Neuronal stem cell (in vitro differentiated cells): ENCODE results near the gene CTNNA3.
A peak's percentile ranks its signal among the peaks of the same experiment; 100 is the strongest.

ENCODE experiments used
- DNase-seq: peaks from one replicate; pipeline ENCODE4 v3.0.0-alpha.2; 2013; ENCODE audit warnings: low spot score
- H2AFZ ChIP-seq: one replicate; pipeline ENCODE4 v1.6.1; 2013; ENCODE audit warnings: mild to moderate bottlenecking, low read length, inconsistent platforms
- H2AK5ac ChIP-seq: 2 replicates; pipeline ENCODE4 v1.6.1; 2013; ENCODE audit warnings: low read depth, mild to moderate bottlenecking, inconsistent platforms, low read length, moderate library complexity, mixed read lengths
- H2BK120ac ChIP-seq: 2 replicates; pipeline ENCODE4 v1.6.1; 2013; ENCODE audit warnings: low read depth, mild to moderate bottlenecking, inconsistent platforms, low read length, moderate library complexity, mixed read lengths
- H2BK12ac ChIP-seq: one replicate; pipeline ENCODE4 v1.6.1; 2013; ENCODE audit warnings: low read length, inconsistent platforms
- H2BK15ac ChIP-seq: 2 replicates; pipeline ENCODE4 v1.6.1; 2013; ENCODE audit warnings: mild to moderate bottlenecking, low read length, inconsistent platforms, mixed read lengths
- H2BK5ac ChIP-seq: one replicate; pipeline ENCODE4 v1.6.1; 2013; ENCODE audit warnings: inconsistent platforms, mild to moderate bottlenecking, low read length, moderate library complexity
- H3K14ac ChIP-seq: one replicate; pipeline ENCODE4 v1.6.1; 2013; ENCODE audit warnings: low read length, inconsistent platforms
- H3K18ac ChIP-seq: 2 replicates; pipeline ENCODE4 v1.6.1; 2013; ENCODE audit warnings: low read length, inconsistent platforms
- H3K23ac ChIP-seq: 2 replicates; pipeline ENCODE4 v1.6.1; 2013; ENCODE audit warnings: low read depth, mild to moderate bottlenecking, mixed read lengths, low read length, inconsistent platforms; ENCODE audit not compliant: poor library complexity
- H3K27ac ChIP-seq: replicated peaks from 3 replicates; pipeline ENCODE4 v1.5.1; 2013; ENCODE audit warnings: low read length, inconsistent platforms
- H3K27me3 ChIP-seq, 3 experiments: 2 replicates each; pipeline ENCODE4 v1.6.1; 2013; ENCODE audit warnings: low read length in 3 of 3, mild to moderate bottlenecking in 2 of 3, inconsistent platforms in 1 of 3, low read depth in 1 of 3, mixed read lengths in 1 of 3, moderate library complexity in 1 of 3; ENCODE audit not compliant: control insufficient read depth in 3 of 3, insufficient read depth in 3 of 3
- H3K36me3 ChIP-seq, 2 donors: replicated peaks in 1 of 2; 2 replicates each; pipeline ENCODE4 v1.6.1; 2013; ENCODE audit warnings: low read length in 2 of 2; ENCODE audit not compliant: control insufficient read depth in 2 of 2, insufficient read depth in 2 of 2
- H3K4ac ChIP-seq: 2 replicates; pipeline ENCODE4 v1.6.1; 2013; ENCODE audit warnings: inconsistent platforms, mild to moderate bottlenecking, low read length, moderate library complexity
- H3K4me1 ChIP-seq, 2 donors: 1 replicate in 1 of 2; 2 replicates in 1 of 2; pipeline ENCODE4 v1.6.1; 2013; ENCODE audit warnings: low read length in 2 of 2, low read depth in 1 of 2; ENCODE audit not compliant: control insufficient read depth in 2 of 2, insufficient read depth in 1 of 2
- H3K4me2 ChIP-seq: one replicate; pipeline ENCODE4 v1.6.1; 2013; ENCODE audit warnings: mild to moderate bottlenecking, low read length, inconsistent platforms; ENCODE audit not compliant: insufficient read depth, poor library complexity, severe bottlenecking
- H3K4me3 ChIP-seq, 2 donors: 2 replicates each; pipeline ENCODE4 v1.5.1; 2013; ENCODE audit warnings: low read length in 2 of 2, mild to moderate bottlenecking in 2 of 2, inconsistent platforms in 1 of 2, moderate library complexity in 1 of 2
- H3K79me1 ChIP-seq: one replicate; pipeline ENCODE4 v1.6.1; 2013; ENCODE audit warnings: low read depth, mild to moderate bottlenecking, inconsistent platforms, low read length, moderate library complexity
- H3K9ac ChIP-seq: one replicate; pipeline ENCODE4 v1.6.1; 2013; ENCODE audit warnings: mild to moderate bottlenecking, low read depth, low read length, inconsistent platforms; ENCODE audit not compliant: poor library complexity
- H3K9me3 ChIP-seq, 2 donors: replicated peaks in 1 of 2; 2 replicates each; pipeline versions ENCODE3 to v1.6.1; 2013; ENCODE audit warnings: low read length in 2 of 2, mild to moderate bottlenecking in 2 of 2, inconsistent platforms in 1 of 2, low read depth in 1 of 2, mixed read lengths in 1 of 2, moderate library complexity in 1 of 2; ENCODE audit not compliant: control insufficient read depth in 2 of 2, insufficient read depth in 1 of 2
- H4K8ac ChIP-seq: one replicate; pipeline ENCODE4 v1.6.1; 2013; ENCODE audit warnings: low read depth, mild to moderate bottlenecking, inconsistent platforms, low read length, moderate library complexity
- H4K91ac ChIP-seq: one replicate; pipeline ENCODE4 v1.6.1; 2013; ENCODE audit warnings: low read length, low read depth, mild to moderate bottlenecking, inconsistent platforms; ENCODE audit not compliant: poor library complexity
- WGBS, 2 donors: extraction: QIAGEN DNeasy Blood & Tissue Kit; methylation state at CpG; one replicate each; pipeline ENCODE4 v1.1.7; 2013; ENCODE audit warnings: missing lambda C conversion rate in 2 of 2, mixed read lengths in 1 of 2; ENCODE audit not compliant: insufficient read length in 2 of 2, insufficient replicate concordance in 1 of 2; ENCODE audit errors: extremely low coverage in 2 of 2; 5-methylcytosine and 5-hydroxymethylcytosine counted together

Gene CTNNA3

DNA sequence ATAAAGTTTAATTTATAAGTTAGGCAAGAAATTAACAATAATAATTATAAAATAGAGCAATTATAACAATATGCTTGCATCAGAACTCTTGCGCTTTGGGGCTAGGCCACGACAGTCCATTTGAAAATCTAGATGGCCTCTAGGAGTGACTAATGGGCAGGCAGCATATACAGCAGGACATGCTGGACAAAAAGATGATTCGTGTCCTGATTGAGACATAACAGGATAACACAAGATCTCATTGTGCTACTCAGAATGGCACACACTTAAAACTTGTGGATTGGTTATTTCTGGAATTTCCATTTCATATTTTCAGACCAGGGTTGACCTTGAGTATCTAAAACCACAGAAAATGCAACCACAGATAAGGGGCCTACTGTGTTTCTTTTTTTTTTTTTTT lies 27.5 kb downstream of the CTNNA3 start:
- Histone ChIP-seq H3K4me2 (no peak overlapping the region), H3K23ac (no peak overlapping the region), H3K9me3 (no peaks in the 10 kb centered on the region), H2AK5ac (no peak overlapping the region), H2AFZ (no peak overlapping the region), H3K4me1 (peaks cover 0 to 8% of the 10 kb centered on the region in 2 donors), H2BK15ac (no peak overlapping the region), H3K36me3 (no peaks in the 10 kb centered on the region), H3K27me3 (no peaks in the 10 kb centered on the region), H2BK120ac (no peak overlapping the region), H3K79me1 (no peaks in the 10 kb centered on the region), H4K91ac (no peak overlapping the region), H2BK5ac (no peak overlapping the region), H3K4ac (no peak overlapping the region), H3K27ac (no peak overlapping the region), H2BK12ac (no peak overlapping the region), H3K14ac (no peak overlapping the region), H3K9ac (no peak overlapping the region), H4K8ac (no peak overlapping the region), H3K18ac (no peak overlapping the region), H3K4me3 (no peak overlapping the region)
- no peak for DNase-seq
- no CpG with 5 or more reads among the region's 3 CpGs for WGBS, 2 donors

GRCh38 chr10:67667035-67667425 lies 29.0 kb downstream of the CTNNA3 start:
- DNase-seq: no peak
- Histone ChIP-seq H3K9ac (no peak overlapping the region), H4K8ac (no peak overlapping the region), H3K79me1 (no peaks in the 10 kb centered on the region), H3K4me2 (no peak overlapping the region), H3K27me3 (no peaks in the 10 kb centered on the region), H2AK5ac (no peak overlapping the region), H3K18ac (no peak overlapping the region), H3K23ac (no peak overlapping the region), H2AFZ (peak overlapping the region; percentile 35), H2BK12ac (no peak overlapping the region), H3K4me3 (no peak overlapping the region), H2BK120ac (no peak overlapping the region), H3K4me1 (peaks cover 0 to 8% of the 10 kb centered on the region in 2 donors), H3K27ac (no peak overlapping the region), H3K14ac (no peak overlapping the region), H4K91ac (no peak overlapping the region), H3K4ac (no peak overlapping the region), H3K36me3 (no peaks in the 10 kb centered on the region), H2BK15ac (no peak overlapping the region), H3K9me3 (no peaks in the 10 kb centered on the region), H2BK5ac (no peak overlapping the region)
- WGBS, 2 donors: no CpG with 5 or more reads among the region's 1 CpG

GRCh38 chr10:67666416-67667034 lies 29.5 kb downstream of the CTNNA3 start:
- Histone ChIP-seq H3K79me1 (no peaks in the 10 kb centered on the region), H2BK15ac (no peak overlapping the region), H3K27me3 (no peaks in the 10 kb centered on the region), H3K36me3 (no peaks in the 10 kb centered on the region), H2AFZ (peak overlapping the region; percentile 35), H2BK12ac (no peak overlapping the region), H2BK120ac (no peak overlapping the region), H3K18ac (no peak overlapping the region), H3K4me3 (no peak overlapping the region), H3K4me1 (peaks cover 0 to 8% of the 10 kb centered on the region in 2 donors), H3K9me3 (no peaks in the 10 kb centered on the region), H2BK5ac (no peak overlapping the region), H2AK5ac (no peak overlapping the region), H3K4me2 (no peak overlapping the region), H3K4ac (no peak overlapping the region), H4K8ac (no peak overlapping the region), H3K23ac (no peak overlapping the region), H3K27ac (no peak overlapping the region), H3K9ac (no peak overlapping the region), H4K91ac (no peak overlapping the region), H3K14ac (no peak overlapping the region)
- no peak for DNase-seq
- no CpG with 5 or more reads among the region's 1 CpG for WGBS, 2 donors

- H3K27me3 ChIP-seq: no peaks in the 10 kb centered on the region
- H3K14ac ChIP-seq: no peak overlapping the region
- H3K79me1 ChIP-seq: no peaks in the 10 kb centered on the region
- H3K9ac ChIP-seq: no peak overlapping the region
- no peaks in the 10 kb centered on the region for H3K9me3 ChIP-seq
- no peak overlapping the region for H2BK15ac ChIP-seq
- H3K36me3 ChIP-seq: no peaks in the 10 kb centered on the region
- no peak overlapping the region for H2BK5ac ChIP-seq
- no peak overlapping the region for H3K4ac ChIP-seq
- no peak overlapping the region for H2AK5ac ChIP-seq
- H4K91ac ChIP-seq: no peak overlapping the region
- no peak overlapping the region for H4K8ac ChIP-seq
- peaks cover 0 to 8% of the 10 kb centered on the region in 2 donors for H3K4me1 ChIP-seq
- H2BK120ac ChIP-seq: no peak overlapping the region
- no peak for DNase-seq
- no peak overlapping the region for H2BK12ac ChIP-seq
- H3K23ac ChIP-seq: no peak overlapping the region
- H2AFZ ChIP-seq: peak overlapping the region; percentile 68
- no peak overlapping the region for H3K27ac ChIP-seq
- no peak overlapping the region for H3K18ac ChIP-seq
- H3K4me3 ChIP-seq: no peak overlapping the region
- no peak overlapping the region for H3K4me2 ChIP-seq
These were observed 30.5 kb downstream of the CTNNA3 start for GRCh38 chr10:67665491-67665890.
